ENCODE results near the gene PLAAT2. TPM values are rescaled to one million over a fixed set of nuclear protein-coding genes. Genes with fewer than 3 reads are reported as not detected.
"Not testable (repeated sequence)": the region's sequence is repeated elsewhere in the genome, so short reads cannot be mapped to it uniquely, and the experiment has no call there.

PLAAT2 gene
- total RNA-seq, 2 donors from 2014 or later, result not detected

DNA sequence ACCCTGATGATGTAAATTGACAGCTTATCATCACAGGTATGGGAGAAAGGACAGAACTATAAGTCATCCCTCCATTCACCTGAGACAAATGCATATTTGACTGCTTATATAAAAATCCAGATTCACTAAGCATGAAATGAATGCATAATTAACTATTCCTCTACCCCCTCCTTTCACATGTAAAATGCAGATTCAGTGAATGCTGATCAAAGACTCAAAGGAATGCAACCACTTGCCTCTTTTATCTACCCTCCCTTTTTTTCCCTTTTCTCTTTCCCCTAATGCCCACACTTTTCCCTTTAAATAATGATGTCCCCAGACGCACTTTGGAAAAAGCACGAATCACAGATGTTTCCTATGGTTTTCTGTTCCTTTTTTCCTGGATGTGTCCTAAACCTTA is 31.1 kb downstream of the PLAAT2 start:
- H3K27me3 Mint-ChIP-seq (ENCODE audit: insufficient read depth), result peaks cover 3% of the 10 kb centered on the region
- TF ChIP-seq, protein P1, sequence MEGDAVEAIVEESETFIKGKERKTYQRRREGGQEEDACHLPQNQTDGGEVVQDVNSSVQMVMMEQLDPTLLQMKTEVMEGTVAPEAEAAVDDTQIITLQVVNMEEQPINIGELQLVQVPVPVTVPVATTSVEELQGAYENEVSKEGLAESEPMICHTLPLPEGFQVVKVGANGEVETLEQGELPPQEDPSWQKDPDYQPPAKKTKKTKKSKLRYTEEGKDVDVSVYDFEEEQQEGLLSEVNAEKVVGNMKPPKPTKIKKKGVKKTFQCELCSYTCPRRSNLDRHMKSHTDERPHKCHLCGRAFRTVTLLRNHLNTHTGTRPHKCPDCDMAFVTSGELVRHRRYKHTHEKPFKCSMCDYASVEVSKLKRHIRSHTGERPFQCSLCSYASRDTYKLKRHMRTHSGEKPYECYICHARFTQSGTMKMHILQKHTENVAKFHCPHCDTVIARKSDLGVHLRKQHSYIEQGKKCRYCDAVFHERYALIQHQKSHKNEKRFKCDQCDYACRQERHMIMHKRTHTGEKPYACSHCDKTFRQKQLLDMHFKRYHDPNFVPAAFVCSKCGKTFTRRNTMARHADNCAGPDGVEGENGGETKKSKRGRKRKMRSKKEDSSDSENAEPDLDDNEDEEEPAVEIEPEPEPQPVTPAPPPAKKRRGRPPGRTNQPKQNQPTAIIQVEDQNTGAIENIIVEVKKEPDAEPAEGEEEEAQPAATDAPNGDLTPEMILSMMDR (conservative IDR thresholded peaks at IDR 0.05), result no peak
- no peak overlapping the region for H3K9ac ChIP-seq (ENCODE audit: extremely low read depth, low read length, poor library complexity, severe bottlenecking)
- H3K4me1 ChIP-seq (ENCODE audit: control insufficient read depth, insufficient read depth, low read length), result peaks cover 11% of the 10 kb centered on the region
- no peaks in the 10 kb centered on the region for H3K9me3 ChIP-seq (ENCODE audit: control insufficient read depth, low read length)
- H3K27me3 ChIP-seq (ENCODE audit: control insufficient read depth, insufficient read depth, low read length, poor library complexity, severe bottlenecking), result no peaks in the 10 kb centered on the region
- no peaks in the 10 kb centered on the region for H3K36me3 ChIP-seq (ENCODE audit: control insufficient read depth, insufficient read depth, low read length)
- 63 to 75% methylated on average over 2 of the region's 2 CpGs for WGBS, 2 experiments (ENCODE audit: insufficient coverage in 1 of 2, insufficient read length in 1 of 2)
- DNase-seq, result no peak
- H3K27ac ChIP-seq (ENCODE audit: low read depth, low read length), result no peak overlapping the region
- H3K4me3 ChIP-seq (ENCODE audit: low read length), result peak overlapping the region; percentile 16
- peaks cover 1% of the 10 kb centered on the region for H3K36me3 Mint-ChIP-seq (ENCODE audit: low read depth)
- peaks cover 4% of the 10 kb centered on the region for H3K9me3 Mint-ChIP-seq
- no peak overlapping the region for H3K4me3 Mint-ChIP-seq
- no peak overlapping the region for H3K27ac Mint-ChIP-seq
- H3K4me1 Mint-ChIP-seq, result peaks cover 55% of the 10 kb centered on the region

DNA sequence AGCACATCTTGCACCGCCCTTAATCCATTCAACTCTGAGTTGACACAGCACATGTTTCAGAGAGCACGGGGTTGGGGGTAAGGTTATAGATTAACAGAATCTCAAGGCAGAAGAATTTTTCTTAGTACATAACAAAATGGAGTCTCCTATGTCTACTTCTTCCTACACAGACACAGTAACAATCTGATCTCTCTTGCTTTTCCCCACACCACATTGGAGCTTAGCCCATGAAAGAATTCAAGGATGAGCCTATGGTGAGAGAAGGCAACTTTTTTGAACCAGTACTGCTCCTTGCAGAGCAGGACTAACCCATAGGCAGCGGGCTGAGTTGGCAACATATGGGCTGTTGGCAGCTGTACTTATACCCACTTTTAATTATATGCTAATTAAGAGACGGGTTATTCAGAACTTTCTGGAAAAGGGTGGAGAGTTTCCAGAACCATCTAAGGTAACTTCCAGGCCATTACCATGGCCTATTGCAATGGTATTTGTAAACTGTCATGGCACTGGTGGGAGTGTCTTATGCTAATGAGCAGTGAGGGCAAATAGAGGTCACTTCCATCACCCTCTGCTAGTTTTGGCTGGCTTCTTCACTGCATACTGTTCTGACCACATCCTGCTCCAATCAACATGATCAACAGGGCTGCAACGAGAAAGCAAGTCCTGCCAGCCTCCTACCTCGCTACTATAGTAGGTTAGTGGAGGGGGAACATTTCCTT is 31.9 kb downstream of the PLAAT2 start:
- H3K27ac ChIP-seq (ENCODE audit: low read depth, low read length), result peak overlapping the region; percentile 59
- H3K9me3 ChIP-seq (ENCODE audit: control insufficient read depth, low read length); H3K9me3 Mint-ChIP-seq; H3K36me3 ChIP-seq (ENCODE audit: control insufficient read depth, insufficient read depth, low read length); H3K27me3 Mint-ChIP-seq (ENCODE audit: insufficient read depth); H3K4me3 Mint-ChIP-seq; H3K36me3 Mint-ChIP-seq (ENCODE audit: low read depth); H3K27me3 ChIP-seq (ENCODE audit: control insufficient read depth, insufficient read depth, low read length, poor library complexity, severe bottlenecking): not testable (repeated sequence)
- Mint-ChIP-seq H3K27ac (peak overlapping the region; percentile 87), H3K4me1 (peaks cover 49% of the 10 kb centered on the region)
- H3K9ac ChIP-seq (ENCODE audit: extremely low read depth, low read length, poor library complexity, severe bottlenecking), result peak overlapping the region; percentile 16
- WGBS, 2 experiments (ENCODE audit: insufficient coverage in 1 of 2, insufficient read length in 1 of 2), result 49% methylated on average over 3 of the region's 6 CpGs; no CpG with 5 or more reads in 1 of the 2 experiments
- H3K4me1 ChIP-seq (ENCODE audit: control insufficient read depth, insufficient read depth, low read length), result peaks cover 11% of the 10 kb centered on the region
- DNase-seq, result peak; percentile 78
- peak overlapping the region; percentile 16 for H3K4me3 ChIP-seq (ENCODE audit: low read length)

DNA sequence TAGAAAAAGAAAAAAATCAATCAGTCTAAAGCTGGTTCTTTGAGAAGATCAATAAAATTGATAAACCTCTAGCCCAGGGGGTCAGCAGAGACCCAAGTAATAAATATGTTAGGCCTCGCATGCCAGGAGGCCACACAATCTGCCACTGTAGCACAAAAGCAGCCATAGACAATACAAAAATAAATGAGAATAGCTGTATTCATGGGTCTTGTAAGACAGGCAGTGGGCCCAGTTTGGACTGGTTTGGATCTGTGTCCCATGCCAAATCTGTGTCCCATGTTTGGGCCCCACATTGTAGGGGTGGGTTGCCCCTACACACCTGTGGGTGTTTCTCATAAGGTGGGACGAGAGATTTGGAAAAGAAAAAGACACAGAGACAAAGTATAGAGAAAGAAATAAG is 33.2 kb downstream of the PLAAT2 start:
- Histone ChIP-seq H3K9ac (ENCODE audit: extremely low read depth, low read length, poor library complexity, severe bottlenecking) (peak overlapping the region; percentile 54), H3K36me3 (ENCODE audit: control insufficient read depth, insufficient read depth, low read length) (no peaks in the 10 kb centered on the region), H3K4me1 (ENCODE audit: control insufficient read depth, insufficient read depth, low read length) (peaks cover 11% of the 10 kb centered on the region), H3K27ac (ENCODE audit: low read depth, low read length) (no peak overlapping the region), H3K4me3 (ENCODE audit: low read length) (peak overlapping the region; percentile 77), H3K27me3 (ENCODE audit: control insufficient read depth, insufficient read depth, low read length, poor library complexity, severe bottlenecking) (no peaks in the 10 kb centered on the region), H3K9me3 (ENCODE audit: control insufficient read depth, low read length) (no peaks in the 10 kb centered on the region)
- H3K4me3 Mint-ChIP-seq, result peak overlapping the region; percentile 29
- peaks cover 10% of the 10 kb centered on the region for H3K9me3 Mint-ChIP-seq
- H3K27ac Mint-ChIP-seq, result peak overlapping the region; percentile 81
- WGBS, 2 experiments (ENCODE audit: insufficient coverage in 1 of 2, insufficient read length in 1 of 2), result 68% methylated on average over 2 of the region's 2 CpGs; no CpG with 5 or more reads in 1 of the 2 experiments
- TF ChIP-seq, protein P1 (conservative IDR thresholded peaks at IDR 0.05), result no peak
- peak; percentile 69 for DNase-seq
- peaks cover 3% of the 10 kb centered on the region for H3K27me3 Mint-ChIP-seq (ENCODE audit: insufficient read depth)
- H3K4me1 Mint-ChIP-seq, result peaks cover 49% of the 10 kb centered on the region
- peaks cover 4% of the 10 kb centered on the region for H3K36me3 Mint-ChIP-seq (ENCODE audit: low read depth)

DNA sequence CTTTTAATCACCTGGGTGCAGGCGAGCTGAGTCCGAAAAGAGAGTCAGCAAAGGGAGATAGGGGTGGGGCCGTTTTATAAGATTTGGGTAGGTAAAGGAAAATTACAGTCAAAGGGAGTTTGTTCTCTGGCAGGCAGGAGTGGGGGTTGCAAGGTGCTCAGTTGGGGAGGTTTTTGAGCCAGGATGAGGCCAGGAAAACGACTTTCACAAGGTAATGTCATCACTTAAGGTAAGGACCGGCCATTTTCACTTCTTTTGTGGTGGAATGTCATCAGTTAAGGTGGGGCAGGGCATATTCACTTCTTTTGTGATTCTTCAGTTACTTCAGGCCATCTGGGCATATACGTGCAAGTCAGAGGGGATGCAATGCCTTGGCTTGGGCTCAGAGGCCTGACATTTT is 33.8 kb downstream of the PLAAT2 start:
- peaks cover 17% of the 10 kb centered on the region for H3K9me3 Mint-ChIP-seq
- not testable (repeated sequence) for H3K36me3 Mint-ChIP-seq (ENCODE audit: low read depth); H3K27me3 ChIP-seq (ENCODE audit: control insufficient read depth, insufficient read depth, low read length, poor library complexity, severe bottlenecking); H3K27ac ChIP-seq (ENCODE audit: low read depth, low read length); H3K9me3 ChIP-seq (ENCODE audit: control insufficient read depth, low read length); H3K36me3 ChIP-seq (ENCODE audit: control insufficient read depth, insufficient read depth, low read length); H3K27me3 Mint-ChIP-seq (ENCODE audit: insufficient read depth)
- peaks cover 49% of the 10 kb centered on the region for H3K4me1 Mint-ChIP-seq
- peak overlapping the region; percentile 0 for H3K4me3 Mint-ChIP-seq
- peak; percentile 74 for DNase-seq
- peak overlapping the region; percentile 64 for H3K9ac ChIP-seq (ENCODE audit: extremely low read depth, low read length, poor library complexity, severe bottlenecking)
- peak overlapping the region; percentile 81 for H3K27ac Mint-ChIP-seq
- peaks cover 11% of the 10 kb centered on the region for H3K4me1 ChIP-seq (ENCODE audit: control insufficient read depth, insufficient read depth, low read length)
- WGBS, 2 experiments (ENCODE audit: insufficient coverage in 1 of 2, insufficient read length in 1 of 2), result 32 to 46% methylated on average over 3 to 6 of the region's 6 CpGs
- H3K4me3 ChIP-seq (ENCODE audit: low read length), result peak overlapping the region; percentile 77

DNA sequence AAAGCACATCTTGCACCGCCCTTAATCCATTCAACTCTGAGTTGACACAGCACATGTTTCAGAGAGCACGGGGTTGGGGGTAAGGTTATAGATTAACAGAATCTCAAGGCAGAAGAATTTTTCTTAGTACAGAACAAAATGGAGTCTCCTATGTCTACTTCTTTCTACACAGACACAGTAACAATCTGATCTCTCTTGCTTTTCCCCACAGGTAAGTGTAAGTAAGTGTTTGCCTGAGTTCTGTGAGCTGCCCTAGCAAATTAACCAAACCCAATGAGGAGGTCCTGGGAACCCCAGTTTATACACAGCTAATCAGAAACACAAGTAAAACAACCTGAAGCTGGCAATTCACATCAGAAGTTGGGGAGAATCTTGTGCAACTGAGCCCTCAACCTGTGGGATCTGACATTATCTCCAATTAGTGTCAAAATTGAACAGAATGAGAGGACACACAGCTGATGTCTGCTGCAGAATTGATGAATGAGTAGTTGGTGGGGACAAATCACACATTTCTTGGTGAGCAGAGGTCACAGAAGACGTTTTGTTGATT is 34.4 kb downstream of the PLAAT2 start:
- 19 to 50% methylated on average over 1 of the region's 3 CpGs for WGBS, 2 experiments (ENCODE audit: insufficient coverage in 1 of 2, insufficient read length in 1 of 2)
- peaks cover 22% of the 10 kb centered on the region for H3K9me3 Mint-ChIP-seq
- not testable (repeated sequence) for H3K27me3 ChIP-seq (ENCODE audit: control insufficient read depth, insufficient read depth, low read length, poor library complexity, severe bottlenecking); H3K27ac ChIP-seq (ENCODE audit: low read depth, low read length); H3K4me3 Mint-ChIP-seq; H3K36me3 ChIP-seq (ENCODE audit: control insufficient read depth, insufficient read depth, low read length); H3K36me3 Mint-ChIP-seq (ENCODE audit: low read depth); H3K27me3 Mint-ChIP-seq (ENCODE audit: insufficient read depth)
- Histone ChIP-seq H3K9ac (ENCODE audit: extremely low read depth, low read length, poor library complexity, severe bottlenecking) (peak overlapping the region; percentile 64), H3K9me3 (ENCODE audit: control insufficient read depth, low read length) (peaks cover 11% of the 10 kb centered on the region), H3K4me3 (ENCODE audit: low read length) (peak overlapping the region; percentile 77), H3K4me1 (ENCODE audit: control insufficient read depth, insufficient read depth, low read length) (peaks cover 11% of the 10 kb centered on the region)
- DNase-seq, result peak; percentile 52
- H3K4me1 Mint-ChIP-seq, result peaks cover 49% of the 10 kb centered on the region
- peak overlapping the region; percentile 81 for H3K27ac Mint-ChIP-seq

Measured in endodermal cell (in vitro differentiated cells).